ENCODE results near the gene ZSCAN31.

- TF ChIP-seq POLR2A (IDR thresholded peaks at IDR 0.05; ENCODE audit: low read depth, low read length) (no peak), TAF1 (IDR thresholded peaks at IDR 0.05; ENCODE audit: borderline replicate concordance, low read depth, low read length) (no peak)
Observed at GRCh38 chr6:28370440-28370839, 34.5 kb upstream of the ZSCAN31 start.
